DMS114 treated with DMSO at 0.1 percent for 48 hours (cell line): ENCODE data around the gene ALG9.
"Not testable (repeated sequence)": the region's sequence is repeated elsewhere in the genome, so short reads cannot be mapped to it uniquely, and the experiment has no call there.

Source experiments
- DNase-seq: peaks from one replicate; lab custom pipeline; 2025; ENCODE audit not compliant: unreplicated experiment; lab: John Stamatoyannopoulos, UW

Gene ALG9

DNA sequence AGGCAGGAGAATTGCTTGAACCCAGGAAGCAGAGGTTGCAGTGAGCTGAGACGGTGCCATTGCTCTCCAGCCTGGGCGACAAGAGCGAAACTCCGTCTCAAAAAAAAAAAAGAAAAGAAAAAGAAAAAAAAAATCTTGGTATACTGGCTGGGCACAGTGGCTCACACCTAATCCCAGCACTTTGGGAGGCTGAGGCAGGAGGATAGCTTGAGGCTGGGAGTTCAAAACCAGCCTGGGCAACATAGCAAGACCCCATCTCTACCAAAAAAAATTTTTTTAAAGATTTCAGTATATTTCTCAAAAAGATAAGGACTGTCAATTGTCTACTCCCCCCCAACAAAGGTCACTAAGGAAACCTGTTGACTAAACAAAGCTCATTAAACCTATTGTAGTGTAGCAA, 13.7 kb upstream of the ALG9 start:
- not testable (repeated sequence) for DNase-seq

DNA sequence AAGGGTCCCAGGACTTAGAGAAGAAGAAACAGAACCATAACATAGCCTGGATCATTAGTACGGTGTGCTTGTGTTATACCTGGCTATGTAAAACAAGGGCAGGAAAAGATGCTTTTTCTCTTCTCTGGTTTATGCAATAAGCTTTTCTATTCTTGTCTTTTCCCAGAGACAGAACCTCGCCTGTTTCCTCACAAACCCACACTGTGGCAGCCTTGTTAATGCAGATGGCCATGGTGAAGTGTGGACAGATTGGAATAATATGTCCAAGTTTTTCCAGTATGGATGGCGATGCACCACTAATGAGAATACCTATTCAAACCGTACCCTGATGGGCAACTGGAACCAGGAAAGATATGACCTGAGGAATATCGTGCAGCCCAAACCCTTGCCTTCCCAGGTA, 10.8 kb upstream of the ALG9 start:
- DNase-seq = no peak

DNA sequence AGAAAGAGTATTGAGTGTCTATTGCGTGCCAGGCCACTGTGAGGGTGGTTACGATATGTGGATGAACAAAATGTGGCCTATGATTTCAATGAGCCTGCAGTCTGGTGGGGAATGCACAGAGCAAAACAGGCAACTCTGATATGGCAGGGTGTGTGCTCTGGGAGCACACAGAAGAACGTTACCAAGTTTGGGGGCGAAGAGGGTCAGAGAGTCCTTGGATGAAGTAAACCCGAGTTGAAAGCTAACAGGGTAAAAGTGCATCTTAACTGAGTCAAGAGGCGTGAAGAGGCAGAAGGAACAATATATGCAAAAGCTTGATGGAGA, 8.2 kb upstream of the ALG9 start:
- no peak for DNase-seq

DNA sequence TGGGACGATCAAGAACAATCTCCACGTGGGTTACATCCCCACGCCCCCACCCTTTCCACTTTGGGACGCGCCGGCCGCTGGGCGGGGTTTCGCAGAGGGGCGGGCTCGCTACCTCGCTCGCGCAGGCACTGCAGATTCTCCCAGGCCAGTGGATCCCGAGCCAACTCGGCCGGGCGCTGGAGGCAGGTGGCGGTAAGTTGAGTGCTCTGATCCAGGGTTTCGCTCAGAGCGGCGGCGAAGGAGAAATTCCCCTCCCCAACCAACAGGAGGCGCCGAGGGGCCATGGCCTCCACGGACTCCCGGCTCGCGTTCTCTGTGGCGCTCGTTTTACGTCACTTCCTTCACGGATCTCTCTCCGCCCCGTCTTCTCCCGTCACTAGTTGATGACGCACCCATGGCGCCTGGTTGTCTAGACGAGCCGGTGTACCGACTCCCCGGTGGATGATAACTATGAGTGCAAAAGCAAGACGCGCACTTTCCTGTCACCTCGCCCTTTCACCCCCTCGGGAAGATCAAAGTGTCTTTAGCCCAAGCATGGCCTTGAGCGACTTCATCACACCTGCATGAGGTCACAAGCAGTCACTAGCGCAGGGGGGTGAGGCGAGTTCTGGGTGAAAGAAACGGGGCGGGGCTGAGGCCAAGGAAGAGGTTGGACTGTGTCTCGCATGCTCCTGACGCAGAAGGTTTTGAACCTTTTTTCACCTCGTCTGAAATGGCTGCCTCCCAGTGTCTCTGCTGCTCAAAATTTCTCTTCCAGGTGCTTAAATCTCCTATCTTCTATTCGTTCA, 7.7 kb upstream of the ALG9 start, which contains the start of the genes CFAP68 and FDXACB1:
TSS of gene CFAP68 (plus strand) at position 693 of the 788 bp plus-strand sequence. CDS start at position 713, 20 bp downstream.
TSS of gene FDXACB1 (minus strand) at position 317 of the 788 bp plus-strand sequence. CDS start at position 284, 33 bp downstream.
- peak; percentile 80 for DNase-seq

DNA sequence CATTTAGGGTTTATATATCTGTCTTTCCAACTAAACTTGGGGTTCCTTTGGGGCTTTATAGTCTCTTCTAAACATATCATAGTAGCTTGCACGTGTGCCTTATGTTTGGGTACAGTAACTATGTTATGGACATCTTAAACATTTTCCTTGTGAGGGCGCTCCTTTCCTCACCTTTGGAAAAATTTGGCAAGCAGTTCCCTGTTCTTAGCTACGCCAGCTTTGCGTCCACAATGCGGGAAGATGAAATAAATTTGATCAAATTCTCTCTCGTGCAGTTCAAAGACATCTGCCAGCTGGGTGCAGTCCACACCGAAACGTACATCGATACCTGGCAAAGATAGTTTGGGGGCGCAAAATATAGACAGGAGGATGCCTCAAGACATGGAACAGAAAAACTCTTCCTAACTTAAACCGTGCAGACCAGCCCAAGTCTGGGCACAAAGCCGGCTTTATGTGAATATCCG, 7.0 kb upstream of the ALG9 start:
- DNase-seq = no peak

DNA sequence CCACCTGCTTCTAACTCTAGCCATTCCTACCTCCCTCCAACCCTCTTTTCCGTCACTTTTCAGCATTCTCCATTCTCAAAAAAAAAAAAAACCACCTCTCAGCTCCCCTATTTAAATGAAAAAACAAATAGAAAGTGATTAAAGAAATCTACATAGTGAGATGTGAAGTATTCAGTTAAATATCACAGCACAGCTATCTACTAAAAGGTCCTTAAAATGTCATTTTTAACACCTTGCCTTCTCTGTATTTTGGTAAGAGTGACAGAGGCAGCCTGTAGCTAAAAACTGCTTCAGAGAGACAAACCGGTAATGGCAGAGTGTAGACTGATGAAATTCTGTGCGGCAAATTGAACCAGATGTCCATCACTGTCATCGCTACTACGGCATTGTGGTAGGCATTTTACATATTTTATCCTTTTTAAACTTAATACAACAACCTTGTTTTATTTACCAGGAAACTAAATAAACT, 346 bp upstream of the ALG9 start:
- DNase-seq = no peak

DNA sequence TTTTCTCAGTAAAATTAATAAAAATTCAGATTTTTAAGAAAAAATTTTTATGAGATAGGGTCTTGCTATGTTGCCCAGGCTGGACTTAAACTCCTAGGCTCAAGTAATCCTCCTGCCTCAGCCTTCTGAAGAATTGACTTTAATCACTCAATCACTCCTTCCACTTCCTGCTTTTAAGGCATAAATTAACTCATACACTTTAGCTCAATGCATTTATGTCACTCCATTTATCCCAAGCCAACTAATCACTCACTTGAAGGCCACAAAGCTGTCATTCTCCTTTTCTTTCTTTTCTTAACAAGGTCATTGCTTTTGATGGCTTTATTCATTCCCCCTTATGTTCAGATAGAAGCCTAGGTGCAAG, 877 bp downstream of the ALG9 start:
- no peak for DNase-seq

DNA sequence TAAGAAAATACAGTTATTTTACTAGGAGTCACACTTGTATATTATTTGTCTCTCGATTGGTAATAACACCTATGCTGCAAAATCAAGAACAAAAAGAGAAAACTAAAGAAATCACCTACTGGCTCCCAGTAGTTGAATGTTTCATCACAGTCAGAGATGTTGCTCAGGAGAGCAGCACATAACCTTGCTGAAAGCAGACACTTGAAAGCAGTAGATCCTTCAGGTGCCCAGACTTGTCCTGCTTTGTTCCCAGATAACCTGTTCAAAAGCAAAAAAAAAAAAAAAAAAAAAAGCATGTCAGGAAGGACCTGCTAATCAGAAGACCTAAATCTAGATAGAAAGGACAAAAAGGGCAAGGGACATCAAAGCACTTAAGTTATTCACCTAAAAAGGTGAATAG, 1.3 kb downstream of the ALG9 start:
- DNase-seq = no peak

DNA sequence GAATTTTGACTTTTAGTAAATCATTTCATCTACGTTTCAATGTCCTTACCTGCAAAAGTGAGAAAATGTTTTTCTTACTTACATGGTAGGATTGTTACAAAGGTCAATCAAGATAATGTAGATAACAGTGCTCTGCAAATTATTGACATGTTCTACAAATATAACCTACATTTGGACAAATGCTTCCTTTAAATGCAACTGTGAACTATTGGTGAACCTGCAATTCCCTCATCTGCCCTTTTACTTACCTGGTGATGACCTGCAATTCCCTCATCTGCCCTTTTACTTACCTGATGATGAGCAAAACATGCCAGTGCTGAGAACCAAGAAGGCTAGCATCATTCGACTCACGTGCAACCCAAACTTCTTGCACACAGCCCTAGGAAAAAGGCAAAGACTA, 11.1 kb downstream of the ALG9 start:
- no peak for DNase-seq

DNA sequence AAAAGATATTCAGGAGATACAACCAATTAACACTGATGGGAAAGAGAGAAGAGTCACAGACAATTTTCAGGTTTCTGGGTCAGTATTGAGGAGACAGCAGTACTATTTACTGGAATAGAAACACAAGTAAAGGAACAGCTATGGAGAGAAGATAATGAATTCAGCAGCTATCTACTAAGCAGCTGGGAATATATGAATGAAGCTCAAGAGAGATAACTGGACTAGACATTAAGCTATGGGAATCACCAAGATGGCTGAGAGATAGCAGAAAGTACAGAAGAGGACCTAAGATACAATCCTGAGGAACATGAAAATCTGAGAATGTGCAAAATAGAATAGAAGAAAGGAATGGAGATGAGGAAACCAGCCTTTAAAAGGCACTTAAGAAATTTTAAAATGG, 15.9 kb downstream of the ALG9 start:
- no peak for DNase-seq

DNA sequence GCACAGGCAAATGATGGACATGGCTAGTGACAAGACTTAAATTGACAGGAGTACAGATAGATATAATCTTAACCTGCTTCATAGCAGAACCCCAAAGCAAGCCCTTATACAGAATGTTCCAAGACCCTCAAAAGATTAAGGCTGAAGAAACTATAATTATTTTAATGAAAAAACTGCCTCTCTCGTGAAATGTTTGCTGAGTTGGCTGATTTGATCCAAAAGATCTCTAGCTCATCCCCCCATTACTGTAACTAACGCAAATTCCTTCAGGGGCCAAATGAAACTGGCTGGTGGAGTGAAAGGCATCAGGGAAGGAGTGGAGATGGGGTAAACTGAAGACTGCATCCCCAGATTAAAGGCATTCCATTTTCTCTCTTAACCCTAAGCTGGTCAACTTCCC, 19.3 kb downstream of the ALG9 start:
- DNase-seq = no peak

DNA sequence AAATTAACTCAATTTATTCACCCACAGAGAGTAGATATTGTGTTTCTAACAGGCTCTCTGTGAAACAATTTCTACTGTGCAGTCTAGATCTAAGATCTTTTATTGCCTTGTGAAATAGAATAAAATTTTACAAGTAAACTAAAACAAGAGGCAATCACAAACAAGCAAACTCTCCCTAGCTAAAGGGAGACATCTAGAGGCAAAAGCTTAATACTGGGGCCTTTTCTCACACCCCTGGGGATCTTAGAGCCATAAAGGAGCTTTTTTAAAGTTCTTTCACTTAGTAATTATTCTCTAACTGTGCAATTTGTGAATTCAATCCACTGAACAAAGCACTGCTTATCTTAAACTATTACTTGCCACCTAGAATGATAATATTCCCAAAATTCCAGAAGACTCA, 19.7 kb downstream of the ALG9 start:
- DNase-seq = no peak

DNA sequence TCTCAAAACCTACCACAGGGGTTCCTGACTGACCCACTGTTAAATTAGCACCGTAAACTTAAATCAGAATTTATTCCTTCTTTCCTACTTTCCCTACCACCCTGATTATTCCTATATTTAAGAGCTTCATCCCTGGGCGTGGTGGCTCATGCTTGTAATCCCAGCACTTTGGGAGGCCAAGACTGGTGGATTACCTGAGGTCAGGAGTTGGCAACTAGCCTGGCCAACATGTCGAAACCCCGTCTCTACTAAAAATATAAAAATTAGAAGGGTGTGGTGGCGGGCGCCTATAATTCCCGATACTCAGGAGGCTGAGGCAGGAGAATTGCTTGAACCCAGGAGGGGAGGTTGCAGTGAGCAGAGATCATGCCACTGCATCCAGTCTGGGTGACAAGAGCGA, 20.3 kb downstream of the ALG9 start:
- no peak for DNase-seq

DNA sequence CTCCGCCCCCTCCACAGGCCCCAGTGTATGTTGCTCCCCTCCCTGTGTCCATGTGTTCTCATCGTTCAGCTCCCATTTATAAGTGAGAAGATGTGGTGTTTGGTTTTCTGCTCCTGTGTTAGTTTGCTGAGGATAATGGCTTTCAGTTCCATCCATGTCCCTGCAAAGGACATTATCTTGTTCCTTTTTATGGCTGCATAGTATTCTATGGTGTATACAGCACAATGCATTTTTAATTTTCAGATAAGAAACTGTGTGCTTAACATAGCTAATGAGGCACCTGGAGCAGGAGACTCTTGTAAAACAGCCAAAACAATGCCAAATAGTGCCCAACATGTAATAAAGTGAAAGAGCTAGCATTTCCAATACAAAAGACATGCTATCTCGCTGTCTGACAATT, 21.8 kb downstream of the ALG9 start:
- DNase-seq = no peak

DNA sequence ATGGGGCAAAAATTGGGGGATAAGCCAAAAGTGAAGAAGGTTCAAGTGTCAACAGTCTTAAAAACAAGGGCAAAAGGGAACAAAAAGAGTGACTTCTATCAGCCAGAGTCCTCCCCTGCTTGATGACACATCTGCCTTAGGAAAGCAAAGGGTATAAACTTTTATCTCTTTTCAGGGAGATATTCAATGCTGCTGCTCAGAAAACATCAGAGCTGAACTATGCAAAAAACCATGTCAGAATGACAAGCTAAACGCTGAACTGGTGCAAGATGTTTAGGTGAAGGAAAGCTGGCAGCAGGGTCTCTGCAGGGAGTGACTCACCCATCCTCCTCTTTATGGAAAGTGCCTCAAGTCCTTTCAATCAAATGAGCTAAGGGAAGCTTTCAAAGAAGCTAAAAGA, 24.7 kb downstream of the ALG9 start:
- no peak for DNase-seq

DNA sequence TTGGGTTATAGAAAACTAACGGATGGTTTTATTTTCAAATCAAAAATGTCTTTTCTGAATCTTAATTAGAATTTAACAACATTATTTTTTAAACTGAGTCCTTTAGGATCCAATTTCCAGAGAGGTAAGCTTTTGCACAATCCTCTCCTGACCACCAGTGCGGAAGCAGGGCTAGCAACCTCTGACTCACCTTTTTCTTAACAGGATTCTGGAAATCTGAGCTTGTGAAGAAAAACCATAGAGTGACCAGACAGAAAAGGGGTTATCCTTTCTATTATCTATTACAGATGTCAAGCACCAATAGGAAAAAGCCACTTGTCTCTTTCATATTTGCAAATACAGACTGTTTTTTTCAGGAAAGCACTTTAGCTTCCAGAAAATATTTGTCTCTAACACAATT, 25.3 kb downstream of the ALG9 start:
- no peak for DNase-seq

DNA sequence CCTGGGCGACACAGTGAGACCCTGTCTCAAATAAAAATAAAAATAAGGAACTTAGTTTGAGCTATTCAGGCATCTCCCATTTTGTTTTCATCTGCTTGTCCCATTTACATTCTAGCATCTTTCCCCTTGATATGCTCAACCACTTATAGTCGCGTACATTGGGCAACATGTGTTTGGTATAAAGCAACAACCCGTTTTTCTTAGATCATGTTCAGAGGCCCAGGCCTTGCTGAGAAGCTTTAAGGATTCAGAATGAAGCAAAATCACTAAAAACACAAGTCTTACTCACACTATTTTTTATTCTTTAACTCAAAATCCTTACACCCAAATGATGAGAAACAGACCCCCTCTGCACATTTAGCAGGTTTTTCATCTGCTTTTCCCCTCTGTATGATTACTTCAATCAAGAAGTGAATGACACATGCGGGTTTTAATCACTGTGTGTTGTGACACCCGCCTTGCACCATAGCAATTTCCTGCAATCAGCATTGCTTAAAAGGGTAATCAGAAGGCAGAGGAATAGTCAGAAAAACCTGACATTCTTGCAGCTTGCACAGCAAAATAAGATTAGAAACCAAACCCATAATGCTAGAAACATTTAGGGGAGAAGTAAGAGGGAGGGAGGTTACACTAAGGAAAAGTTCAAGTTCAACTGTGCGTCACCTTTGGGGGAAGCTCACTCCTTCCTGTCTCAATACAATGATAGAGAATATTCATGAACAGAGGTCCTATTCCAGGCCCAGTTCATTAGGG, 25.9 kb downstream of the ALG9 start:
- DNase-seq = no peak

DNA sequence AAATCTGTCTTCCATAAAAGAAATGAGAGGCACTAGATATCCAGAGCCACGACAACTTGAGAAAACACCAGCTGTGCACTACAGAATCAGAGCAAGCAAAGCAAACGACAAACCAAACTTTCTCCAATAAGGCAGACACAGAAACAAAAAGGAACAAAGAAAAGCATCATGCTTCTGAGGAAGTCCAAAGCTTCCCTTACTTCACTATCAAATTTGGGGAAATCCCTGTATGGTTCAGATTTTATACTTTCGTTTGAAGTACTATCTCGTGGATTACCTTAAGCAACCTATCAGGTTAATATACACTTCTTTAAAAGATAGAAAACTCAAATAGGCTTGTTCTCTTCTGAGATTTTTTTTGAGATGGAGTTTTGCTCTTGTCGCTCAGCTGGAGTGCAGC, 27.7 kb downstream of the ALG9 start:
- DNase-seq = no peak

DNA sequence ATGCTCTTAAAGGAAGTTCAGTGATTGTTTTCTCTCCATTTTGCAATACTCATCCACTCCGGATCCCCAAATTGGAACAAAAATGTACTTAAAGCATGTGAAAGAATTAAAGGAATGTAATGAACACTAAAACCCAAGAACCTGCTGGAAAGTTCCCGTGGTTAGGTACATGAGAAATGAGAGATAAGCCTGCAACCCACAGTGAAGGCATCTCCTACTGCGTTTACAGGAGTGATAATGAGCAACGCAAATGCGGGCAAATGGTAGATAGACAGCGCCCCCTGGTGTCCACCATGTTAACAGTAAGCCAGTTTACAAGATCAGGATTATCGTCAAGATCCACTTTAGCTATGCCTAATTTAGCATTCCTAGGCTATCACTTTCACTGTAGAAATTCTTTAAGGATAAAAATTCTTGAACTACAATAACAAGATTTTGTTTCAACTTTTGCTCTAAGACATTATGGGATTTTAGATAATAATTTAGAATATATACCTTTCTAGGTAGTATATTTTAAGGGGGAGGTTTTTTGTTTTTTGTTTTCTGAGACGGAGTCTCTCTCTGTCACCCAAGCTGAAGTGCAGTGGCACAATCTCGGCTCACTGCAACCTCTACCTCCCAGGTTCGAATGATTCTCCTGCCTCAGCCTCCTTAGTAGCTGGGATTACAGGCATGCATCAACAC, 29.9 kb downstream of the ALG9 start:
- peak; percentile 53 for DNase-seq

DNA sequence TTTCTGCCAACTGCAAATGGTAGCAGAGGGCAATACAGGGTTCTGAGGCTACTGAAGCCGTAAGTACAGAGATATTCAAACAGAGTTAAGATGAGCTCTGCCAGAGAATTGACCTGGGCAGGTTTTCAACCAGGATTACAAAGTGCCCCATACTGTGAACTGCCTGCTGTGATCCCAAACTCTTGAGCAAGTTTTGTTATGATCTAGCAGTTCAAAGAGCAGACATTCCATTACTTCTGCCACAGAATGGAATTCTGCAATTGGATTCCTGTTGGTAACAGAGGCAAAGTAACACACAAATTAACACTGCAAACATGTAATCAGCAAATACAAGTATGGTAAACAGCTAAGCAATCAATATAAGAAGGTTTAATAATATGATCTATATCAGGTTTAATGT, 31.2 kb downstream of the ALG9 start:
- DNase-seq = no peak

DNA sequence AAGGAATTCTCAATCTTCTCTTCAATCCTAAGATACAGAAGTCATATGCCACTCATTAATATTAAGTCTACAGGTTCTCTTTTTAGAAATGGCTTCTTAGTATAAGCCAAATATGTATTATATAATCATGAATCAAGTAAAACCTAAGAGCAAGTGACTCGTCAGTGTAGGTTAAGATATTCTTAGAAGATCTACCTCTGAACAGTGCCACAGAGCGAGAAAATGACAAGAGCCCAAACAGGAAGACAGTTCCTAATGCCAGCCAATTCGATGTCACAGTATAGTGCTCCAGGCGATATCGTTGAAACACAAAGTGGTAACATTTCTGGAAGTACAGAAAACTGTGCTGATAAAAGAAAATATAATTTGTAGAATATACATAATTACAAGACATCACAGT, 33.3 kb downstream of the ALG9 start:
- DNase-seq = no peak

DNA sequence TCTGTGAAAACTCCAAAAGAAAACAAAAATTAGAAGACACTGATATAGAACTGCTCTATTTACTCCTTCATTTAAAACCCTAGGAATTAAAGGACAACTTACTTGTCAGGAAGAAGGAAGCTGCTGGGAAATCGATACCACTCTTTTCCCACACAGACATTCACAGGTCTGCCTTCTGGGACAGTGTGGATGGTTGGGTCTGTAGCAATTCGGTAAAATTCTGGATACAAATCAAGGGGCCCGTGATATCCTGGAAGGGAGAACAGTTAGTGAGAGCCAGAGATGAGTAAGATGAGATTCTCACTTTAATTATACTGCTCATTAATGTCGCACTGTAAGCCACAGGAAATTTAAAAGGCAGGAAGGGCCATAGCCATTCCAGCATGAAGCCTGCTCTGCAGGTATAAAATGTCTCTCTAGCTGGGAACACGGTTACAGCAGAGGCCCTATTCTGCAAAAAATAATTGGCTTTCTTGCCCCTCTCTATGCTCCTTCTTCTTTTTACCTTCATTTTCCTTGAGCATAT, 34.0 kb downstream of the ALG9 start:
- DNase-seq = no peak
